ENCODE measurements around the gene SLC35E2B. TPM values are rescaled to one million over a fixed set of nuclear protein-coding genes. Genes with fewer than 3 reads are reported as not detected.
"Not testable (repeated sequence)": the region's sequence is repeated elsewhere in the genome, so short reads cannot be mapped to it uniquely, and the experiment has no call there.

SLC35E2B gene
- total and polyA plus RNA-seq, 12 donors, result 8.4 to 30.7 (median 17.0) TPM

GRCh38 chr1:1703796-1704195 lies 11.2 kb upstream of the SLC35E2B start:
- no peak overlapping the region for H3K4me3 ChIP-seq
- H3K27ac ChIP-seq, result no peak overlapping the region
- H3K4me1 ChIP-seq, result no peaks in the 10 kb centered on the region
- intact Hi-C loops (cut with DNase I), result no loop called here
- WGBS, 2 donors, result 95 to 97% methylated on average over 15 to 22 of the region's 22 CpGs
- no peak for TF ChIP-seq CTCF (IDR thresholded peaks at IDR 0.05)
- no peaks in the 10 kb centered on the region for H3K27me3 ChIP-seq
- ATAC-seq (no peak), DNase-seq (no peak)
- H3K36me3 ChIP-seq, result peaks cover 0 to 33% (median 12%) of the 10 kb centered on the region in 9 donors
- no peaks in the 10 kb centered on the region for H3K9me3 ChIP-seq

DNA sequence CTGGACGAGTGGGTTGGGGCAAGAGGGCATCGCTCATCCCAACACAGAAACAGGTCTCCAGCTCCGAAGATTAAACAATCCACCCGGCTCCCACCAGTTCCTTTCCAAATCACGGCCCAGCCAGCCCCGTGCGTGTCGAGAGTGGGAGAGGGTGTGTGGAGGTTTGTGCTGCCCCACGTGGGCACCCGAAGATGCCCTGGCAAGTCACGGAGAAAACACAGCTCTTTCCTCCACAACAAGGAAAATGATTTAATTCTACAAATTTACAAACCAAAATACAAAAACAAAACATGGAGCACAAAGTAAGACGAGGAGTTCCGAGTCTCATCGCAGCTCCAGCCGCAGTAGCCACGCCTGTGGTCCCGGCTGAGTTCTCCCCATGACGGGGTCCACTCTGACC lies 9.9 kb upstream of the SLC35E2B start:
- DNase-seq; H3K4me3 ChIP-seq; H3K27me3 ChIP-seq; H3K9me3 ChIP-seq; H3K4me1 ChIP-seq; H3K27ac ChIP-seq; intact Hi-C loops (cut with DNase I); ATAC-seq: not testable (repeated sequence)
- WGBS, 2 donors, result 78 to 85% methylated on average over 6 to 7 of the region's 18 CpGs
- H3K36me3 ChIP-seq, result peaks cover 0 to 27% (median 12%) of the 10 kb centered on the region in 9 donors

DNA sequence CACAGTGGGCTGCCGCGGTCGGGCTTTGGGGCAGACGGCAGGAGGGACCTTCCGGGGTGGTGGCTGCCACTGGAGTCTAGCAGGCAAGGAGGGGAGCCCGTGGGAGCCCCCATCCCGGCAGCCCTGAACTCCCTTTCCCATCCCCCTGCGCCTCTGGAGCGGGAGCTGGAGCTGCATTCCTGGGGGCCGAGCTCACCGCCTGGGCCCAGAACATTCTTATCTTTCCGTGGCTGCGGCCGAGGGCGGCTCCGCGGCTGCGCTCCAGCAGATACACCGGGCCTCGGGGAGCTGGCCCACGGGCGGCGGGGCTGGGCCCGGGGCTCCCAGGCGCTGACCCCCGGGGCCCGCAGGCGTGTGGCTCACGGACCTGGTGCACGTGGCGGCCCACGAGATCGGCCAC lies 8.0 kb upstream of the SLC35E2B start:
- intact Hi-C loops (cut with DNase I); H3K9me3 ChIP-seq; DNase-seq; H3K27ac ChIP-seq; H3K4me3 ChIP-seq; H3K4me1 ChIP-seq; H3K27me3 ChIP-seq: not testable (repeated sequence)
- peaks cover 0 to 14% (median 12%) of the 10 kb centered on the region in 9 donors for H3K36me3 ChIP-seq
- WGBS, 2 donors, result no CpG with 5 or more reads among the region's 33 CpGs
- peak; percentile 67 to 84 (median 76) for ATAC-seq

DNA sequence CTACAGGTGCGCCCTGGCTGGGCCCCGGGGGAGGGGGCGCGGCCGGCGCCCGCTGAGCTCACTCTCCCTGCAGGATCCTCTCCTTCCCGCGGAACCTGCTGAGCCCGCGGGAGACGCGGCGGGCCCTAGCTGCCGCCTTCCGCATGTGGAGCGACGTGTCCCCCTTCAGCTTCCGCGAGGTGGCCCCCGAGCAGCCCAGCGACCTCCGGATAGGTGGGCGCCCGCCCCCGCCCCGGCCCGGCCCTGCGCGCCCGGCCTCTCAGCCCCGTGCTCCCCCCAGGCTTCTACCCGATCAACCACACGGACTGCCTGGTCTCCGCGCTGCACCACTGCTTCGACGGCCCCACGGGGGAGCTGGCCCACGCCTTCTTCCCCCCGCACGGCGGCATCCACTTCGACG lies 7.5 kb upstream of the SLC35E2B start:
- WGBS, 2 donors, result no CpG with 5 or more reads among the region's 45 CpGs
- H3K27me3 ChIP-seq; H3K4me3 ChIP-seq; DNase-seq; H3K27ac ChIP-seq; H3K4me1 ChIP-seq; intact Hi-C loops (cut with DNase I); H3K9me3 ChIP-seq: not testable (repeated sequence)
- peaks cover 0 to 14% (median 12%) of the 10 kb centered on the region in 9 donors for H3K36me3 ChIP-seq
- peak in 5 of 8 donors; percentile 3 to 43 (median 13) for ATAC-seq

DNA sequence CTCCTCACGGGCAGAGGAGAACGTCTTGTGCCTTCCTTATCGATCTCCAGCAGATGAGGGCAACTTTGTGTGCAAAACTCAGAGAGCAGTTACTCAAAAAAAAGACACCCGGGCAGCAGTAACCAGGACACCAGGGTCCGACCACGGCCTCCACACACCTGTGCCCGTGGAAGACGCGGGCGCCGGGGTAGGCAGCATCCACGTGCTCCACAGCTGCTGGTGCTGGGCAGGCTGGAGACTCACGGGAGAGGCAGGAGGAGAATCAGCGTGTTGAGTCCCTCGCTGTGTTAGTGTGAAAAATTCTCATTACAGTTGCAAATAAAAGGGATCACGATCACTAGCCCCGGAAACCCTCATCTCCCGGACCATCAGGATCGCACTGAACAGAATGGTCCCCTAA lies 6.5 kb upstream of the SLC35E2B start:
- ATAC-seq; DNase-seq; H3K4me3 ChIP-seq; H3K4me1 ChIP-seq; H3K27ac ChIP-seq; H3K36me3 ChIP-seq; H3K27me3 ChIP-seq; H3K9me3 ChIP-seq; intact Hi-C loops (cut with DNase I): not testable (repeated sequence)
- 89 to 92% methylated on average over 4 to 12 of the region's 19 CpGs for WGBS, 2 donors

DNA sequence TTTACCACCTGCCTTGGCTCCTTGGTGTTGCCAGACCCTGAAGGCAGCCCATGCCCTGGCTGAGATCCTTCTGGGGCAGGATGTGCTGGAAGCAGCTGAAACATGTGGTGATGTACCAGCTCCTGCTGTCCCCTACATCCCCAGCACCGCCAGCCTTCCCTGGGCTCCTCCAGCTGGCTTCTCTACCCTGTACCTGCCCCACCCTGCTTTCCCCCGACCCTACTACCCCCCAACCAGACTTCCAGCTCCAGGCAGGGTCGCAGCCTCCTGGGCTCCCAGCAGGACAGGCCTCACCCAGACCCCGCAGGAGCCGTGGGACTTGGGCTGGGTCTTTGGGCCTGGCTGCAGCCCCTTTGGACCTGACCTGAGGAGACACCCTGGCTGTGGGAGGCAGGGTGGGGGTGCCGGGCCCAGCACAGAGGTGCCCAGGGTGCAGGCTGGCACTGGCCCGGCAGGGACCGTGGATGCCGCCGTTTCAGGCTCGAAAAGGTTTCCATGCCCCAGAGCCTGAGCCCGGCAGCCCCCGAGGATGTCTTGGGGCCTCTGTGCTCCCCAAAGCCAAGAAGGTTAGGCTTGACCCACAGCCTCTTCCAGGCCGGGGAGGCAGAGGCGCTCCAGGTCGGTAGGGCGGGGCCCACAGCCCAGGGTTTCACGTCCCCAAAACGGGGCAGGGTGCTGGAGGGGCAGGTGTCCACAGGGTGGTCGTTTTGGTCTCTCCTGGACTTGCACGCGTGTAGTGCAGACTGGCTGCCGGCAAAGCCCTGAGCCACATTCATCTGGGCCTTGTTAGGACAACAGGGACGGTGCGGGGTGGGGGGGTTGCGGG lies 5.0 kb upstream of the SLC35E2B start:
- peaks cover 0 to 11% (median 0%) of the 10 kb centered on the region in 9 donors for H3K4me1 ChIP-seq
- H3K4me3 ChIP-seq; H3K27ac ChIP-seq; H3K36me3 ChIP-seq; H3K9me3 ChIP-seq; intact Hi-C loops (cut with DNase I); H3K27me3 ChIP-seq; ATAC-seq; DNase-seq: not testable (repeated sequence)
- WGBS, 2 donors, result 79 to 82% methylated on average over 18 to 20 of the region's 26 CpGs

DNA sequence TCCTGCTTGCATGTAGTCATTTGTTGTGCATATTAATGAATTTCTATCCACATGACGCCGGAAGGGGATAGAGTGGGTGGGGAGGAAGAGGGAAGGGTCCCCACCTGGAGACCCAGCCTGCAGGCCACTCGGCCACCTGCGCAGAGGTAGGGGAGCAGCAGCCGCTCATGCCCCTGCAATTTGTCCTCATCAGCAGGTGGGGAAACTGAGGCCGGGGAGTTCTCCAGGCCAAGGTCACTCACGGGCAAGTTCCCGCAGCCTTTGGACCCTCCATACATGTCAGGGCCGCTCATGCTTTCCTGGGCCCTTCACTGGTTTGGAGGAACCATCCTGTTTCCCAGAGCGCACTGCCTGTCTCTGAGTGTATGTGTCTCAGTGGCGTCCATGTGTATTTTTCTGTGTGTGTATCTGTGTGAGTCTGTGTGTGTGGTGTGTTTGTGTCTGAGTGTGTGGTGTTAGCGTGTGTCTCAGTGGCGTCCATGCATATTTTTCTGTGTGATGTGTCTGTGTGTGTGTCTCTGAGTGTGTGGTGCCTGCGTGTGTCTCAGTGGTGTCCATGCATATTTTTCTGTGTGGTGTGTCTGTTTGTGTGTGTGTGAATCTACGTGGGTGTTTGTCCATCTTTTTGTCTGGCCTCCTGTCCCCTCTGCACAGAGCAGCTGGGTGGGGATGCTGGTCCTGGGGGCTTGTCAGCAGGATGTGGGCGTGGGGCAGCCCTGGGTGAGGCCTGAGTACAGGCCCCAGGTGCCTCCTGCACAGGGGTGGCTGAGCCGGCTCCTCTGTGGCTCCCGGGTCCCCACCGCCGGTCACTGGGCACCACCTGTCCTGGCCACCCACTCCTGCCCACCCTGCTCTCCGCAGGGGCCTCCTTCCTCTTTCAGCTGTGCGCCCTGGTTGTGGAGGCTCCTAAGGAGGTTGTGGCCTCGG lies 4.1 kb upstream of the SLC35E2B start:
- H3K27ac ChIP-seq; H3K36me3 ChIP-seq; H3K9me3 ChIP-seq; DNase-seq; ATAC-seq; intact Hi-C loops (cut with DNase I); H3K4me3 ChIP-seq; H3K27me3 ChIP-seq: not testable (repeated sequence)
- WGBS, 2 donors, result 89 to 91% methylated on average over 13 to 19 of the region's 23 CpGs
- H3K4me1 ChIP-seq, result peaks cover 0 to 11% (median 0%) of the 10 kb centered on the region in 9 donors

DNA sequence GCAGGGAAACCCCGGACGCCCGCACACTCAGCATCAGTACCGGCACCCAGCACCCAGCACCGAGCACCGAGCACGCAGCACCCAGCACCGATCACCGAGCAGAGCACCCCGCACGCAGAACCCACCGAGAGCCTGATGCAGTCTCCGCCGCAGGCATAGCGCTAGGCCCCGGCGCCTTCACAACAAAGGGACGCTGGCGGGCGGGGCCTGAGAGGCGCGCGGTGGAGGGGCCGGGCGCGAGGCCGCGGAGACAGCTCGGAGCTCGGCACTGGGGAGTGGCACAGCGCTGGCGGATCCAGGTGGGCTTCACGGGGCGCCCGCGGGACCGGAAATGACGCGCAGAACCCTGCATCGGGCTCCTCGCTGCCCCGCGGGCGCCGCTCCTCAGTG lies 276 bp downstream of the SLC35E2B start:
- ATAC-seq (peak; percentile 70 to 87 (median 74)), DNase-seq (peak; percentile 65 to 87)
- peak overlapping the region; percentile 32 to 82 (median 66) for H3K4me3 ChIP-seq
- H3K36me3 ChIP-seq, result peaks cover 0 to 23% (median 0%) of the 10 kb centered on the region in 9 donors
- H3K9me3 ChIP-seq; intact Hi-C loops (cut with DNase I); H3K27me3 ChIP-seq: not testable (repeated sequence)
- H3K4me1 ChIP-seq, result peaks cover 0 to 26% (median 0%) of the 10 kb centered on the region in 9 donors
- H3K27ac ChIP-seq, result peak overlapping the region; percentile 87 to 99 (median 96)
- WGBS, 2 donors, result 0 to 1% methylated on average over 26 to 32 of the region's 45 CpGs

GRCh38 chr1:1691443-1691842 lies 1.2 kb downstream of the SLC35E2B start:
- ATAC-seq; H3K9me3 ChIP-seq; DNase-seq; intact Hi-C loops (cut with DNase I); H3K27me3 ChIP-seq; H3K27ac ChIP-seq: not testable (repeated sequence)
- peaks cover 0 to 33% (median 3%) of the 10 kb centered on the region in 9 donors for H3K4me1 ChIP-seq
- peaks cover 0 to 28% (median 0%) of the 10 kb centered on the region in 9 donors for H3K36me3 ChIP-seq
- peak overlapping the region in 4 of 10 donors; percentile 26 to 40 (median 38) for H3K4me3 ChIP-seq
- 4 to 10% methylated on average over 3 of the region's 16 CpGs for WGBS, 2 donors

DNA sequence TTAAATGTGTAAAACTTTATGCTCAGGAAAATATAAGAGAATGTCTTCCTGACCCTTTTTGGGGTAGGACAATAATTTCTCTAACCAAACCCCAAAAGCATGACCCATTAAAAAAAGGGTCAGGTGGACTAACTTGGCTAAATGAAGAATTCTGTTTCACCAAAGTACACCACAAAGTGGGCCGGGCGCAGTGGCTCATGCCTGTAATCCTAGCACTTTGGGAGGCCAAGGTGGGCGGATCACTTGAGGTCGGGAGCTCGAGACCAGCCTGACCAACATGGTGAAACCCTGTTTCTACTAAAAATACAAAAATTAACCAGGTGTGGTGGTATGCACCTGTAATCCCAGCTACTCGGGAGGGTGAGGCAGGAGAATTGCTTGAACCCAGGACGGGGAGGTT lies 3.1 kb downstream of the SLC35E2B start:
- WGBS, 2 donors, result 92 to 93% methylated on average over 5 to 7 of the region's 7 CpGs
- H3K36me3 ChIP-seq, result peaks cover 0 to 39% (median 0%) of the 10 kb centered on the region in 9 donors
- H3K27ac ChIP-seq; H3K9me3 ChIP-seq; H3K27me3 ChIP-seq; H3K4me3 ChIP-seq; ATAC-seq; DNase-seq; intact Hi-C loops (cut with DNase I): not testable (repeated sequence)
- peaks cover 0 to 46% (median 3%) of the 10 kb centered on the region in 9 donors for H3K4me1 ChIP-seq
